PC-9 (cell line): ENCODE data around the gene RALGAPB. TPM values are rescaled to one million over a fixed set of nuclear protein-coding genes. Genes with fewer than 3 reads are reported as not detected.

Experiments used
- BruUV-seq: library from RNA; stranded (reverse); fragments of 400-500 nt; replicated peaks from 2 replicates; lab custom pipeline; 2021; lab: Mats Ljungman, UMichigan
- CTCF ChIA-PET: fragments of 300-600 bp; sonication (Branson Sonifier 250); formaldehyde crosslinking; loops from one replicate; lab custom pipeline; 2022; ENCODE audit warnings: antibody characterized with exemption; lab: Charles Lee
- POLR2A ChIA-PET: fragments of 300-600 bp; sonication (Branson Sonifier 250); formaldehyde crosslinking; loops from one replicate; lab custom pipeline; 2022; ENCODE audit warnings: antibody characterized with exemption; ENCODE audit not compliant: unreplicated experiment; lab: Charles Lee
- DNase-seq, 2 experiments: peaks; one replicate each; pipeline versions ENCODE4 v3.0.0 to v3.0.0-alpha.2; 2015 to 2022; ENCODE audit warnings: mixed read lengths in 1 of 2
- H2AFZ ChIP-seq: fragments of 200-600 bp; sonication (generic); 2 replicates; pipeline ENCODE4 v1.8.1; 2017; ENCODE audit warnings: antibody characterized with exemption
- H3F3A ChIP-seq: fragments of 200-600 bp; sonication (generic); 2 replicates; pipeline ENCODE4 v1.8.1; 2017; ENCODE audit warnings: antibody characterized with exemption, mild to moderate bottlenecking, low read depth; ENCODE audit not compliant: insufficient read depth
- H3K27ac ChIP-seq: fragments of 200-600 bp; sonication (generic); 2 replicates; pipeline ENCODE4 v1.6.1; 2016; ENCODE audit warnings: mixed run types
- H3K27me3 ChIP-seq: fragments of 200-600 bp; sonication (generic); 2 replicates; pipeline ENCODE4 v1.6.1; 2016; ENCODE audit warnings: low read depth, mixed run types; ENCODE audit not compliant: insufficient read depth
- H3K36me3 ChIP-seq: fragments of 200-600 bp; sonication (generic); 2 replicates; pipeline ENCODE4 v1.6.1; 2016; ENCODE audit warnings: low read depth, mixed run types
- H3K4me1 ChIP-seq: fragments of 200-600 bp; sonication (generic); replicated peaks from 2 replicates; pipeline ENCODE4 v1.6.1; 2016; ENCODE audit warnings: mixed run types; ENCODE audit not compliant: insufficient read depth
- H3K4me2 ChIP-seq: fragments of 200-600 bp; sonication (generic); 2 replicates; pipeline ENCODE4 v1.6.1; 2017; ENCODE audit warnings: mixed run types
- H3K4me3 ChIP-seq: fragments of 200-600 bp; sonication (generic); 2 replicates; pipeline ENCODE4 v1.6.1; 2016; ENCODE audit warnings: mixed run types
- H3K79me2 ChIP-seq: fragments of 200-600 bp; sonication (generic); 2 replicates; pipeline ENCODE4 v1.6.1; 2017; ENCODE audit warnings: low read depth, mixed run types
- H3K9me2 ChIP-seq: fragments of 200-600 bp; sonication (generic); 2 replicates; pipeline ENCODE4 v1.8.1; 2017; ENCODE audit warnings: mild to moderate bottlenecking; ENCODE audit not compliant: insufficient read depth
- H3K9me3 ChIP-seq: fragments of 200-600 bp; sonication (generic); 2 replicates; pipeline ENCODE4 v1.8.1; 2016; ENCODE audit warnings: low read depth; ENCODE audit not compliant: insufficient read depth
- H4K20me1 ChIP-seq: fragments of 200-600 bp; sonication (generic); 2 replicates; pipeline ENCODE4 v1.8.1; 2017; ENCODE audit not compliant: insufficient read depth
- CTCF ChIP-seq: fragments of 200-600 bp; sonication (generic); conservative IDR thresholded peaks from 2 replicates; pipeline ENCODE4 v1.6.1; 2017; ENCODE audit warnings: mixed run types, antibody characterized with exemption, mild to moderate bottlenecking, moderate library complexity
- EZH2 ChIP-seq: fragments of 200-600 bp; sonication (generic); IDR thresholded peaks from 2 replicates; pipeline ENCODE4 v1.8.0; 2017; ENCODE audit warnings: antibody characterized with exemption, low read depth
- intact Hi-C: fragments of 100-400 bp; cut with micrococcal nuclease; formaldehyde crosslinking; loops from one replicate; pipeline ENCODE4 v1.10.0; 2022; ENCODE audit not compliant: unreplicated experiment
- total RNA-seq: library from RNA; stranded (reverse); gene quantifications from 2 replicates; pipeline ENCODE4 v1.2.3, GENCODE V29; 2021

Gene RALGAPB
- total RNA-seq, 1 experiment from 2014 or later: 40.2 TPM

DNA sequence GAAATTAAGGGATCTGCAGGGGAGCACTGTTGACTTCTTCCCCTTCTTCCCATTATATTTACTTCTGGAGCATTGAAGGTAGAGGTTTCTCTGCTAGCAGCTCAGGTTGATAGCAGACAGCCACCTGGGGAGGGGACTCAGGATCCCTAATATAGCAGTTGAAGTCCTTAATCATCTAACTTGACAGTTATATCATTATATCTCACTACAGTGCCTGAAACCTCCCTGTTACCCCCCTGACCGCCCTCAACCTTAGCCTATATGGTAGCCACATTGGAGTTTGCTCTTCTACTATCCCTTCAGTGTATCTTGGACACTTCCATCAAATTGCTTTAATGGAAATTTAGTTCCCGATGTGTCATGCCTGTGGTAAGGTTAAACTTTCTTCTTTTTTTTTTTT lies 7.0 kb downstream of the RALGAPB start:
- peaks cover 90% of the 10 kb centered on the region for H3K79me2 ChIP-seq
- peaks cover 79% of the 10 kb centered on the region for H4K20me1 ChIP-seq
- H3K9me2 ChIP-seq: no peaks in the 10 kb centered on the region
- no peak overlapping the region for H3K4me3 ChIP-seq
- no peaks in the 10 kb centered on the region for H3K9me3 ChIP-seq
- no peak overlapping the region for H3K27ac ChIP-seq
- 0 out of 2 replicates have a peak, but pooled peaks cover 7% of the 10 kb centered on the region for H3K4me1 ChIP-seq
- H2AFZ ChIP-seq: no peak overlapping the region
- POLR2A ChIA-PET: interaction anchor here (0.6 kb wide), 1 partner anchor 23 kb away, joined by 3 read pairs; no protein-coding TSS in a partner anchor
- intact Hi-C loops: no loop called here
- H3K36me3 ChIP-seq: peaks cover 10% of the 10 kb centered on the region; the same call in 1 of the 2 replicates
- TF ChIP-seq CTCF (no peak), EZH2 (no peak)
- H3K4me2 ChIP-seq: no peak overlapping the region
- H3F3A ChIP-seq: no peaks in the 10 kb centered on the region
- CTCF ChIA-PET: no interaction called here
- no peaks in the 10 kb centered on the region for H3K27me3 ChIP-seq
- no TSS peak for BruUV-seq
- no peak for DNase-seq

DNA sequence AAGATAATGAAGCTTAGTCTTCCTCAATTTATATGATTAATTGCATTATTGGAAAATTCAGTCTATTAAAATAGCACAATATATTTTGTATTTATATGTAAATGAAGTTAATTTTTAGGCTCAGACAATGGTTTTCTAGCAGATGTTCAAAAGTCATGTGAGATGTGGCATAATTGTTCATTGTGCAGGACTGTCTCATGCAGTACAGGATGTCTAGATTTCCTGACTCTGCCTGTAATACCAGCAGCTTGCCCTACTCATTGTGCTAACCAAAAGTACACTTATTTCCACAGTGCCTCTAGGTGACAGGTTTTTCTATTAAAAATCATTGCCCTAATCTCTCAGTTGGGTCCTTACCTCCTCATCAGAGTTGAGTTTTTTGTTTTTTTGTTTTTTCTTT lies 12.4 kb downstream of the RALGAPB start:
- Histone ChIP-seq H3K27ac (no peak overlapping the region), H3K4me1 (no peaks in the 10 kb centered on the region), H3K36me3 (peaks cover 28% of the 10 kb centered on the region), H2AFZ (no peak overlapping the region), H3K9me3 (no peaks in the 10 kb centered on the region), H4K20me1 (peaks cover 58% of the 10 kb centered on the region), H3K79me2 (peaks cover 61% of the 10 kb centered on the region), H3K27me3 (no peaks in the 10 kb centered on the region), H3K4me3 (no peak overlapping the region), H3F3A (no peaks in the 10 kb centered on the region), H3K4me2 (no peak overlapping the region), H3K9me2 (no peaks in the 10 kb centered on the region)
- no TSS peak for BruUV-seq
- ChIA-PET POLR2A (no interaction called here), CTCF (interaction anchor here (0.7 kb wide), 1 partner anchor 370 kb away, joined by 3 read pairs; no protein-coding TSS in a partner anchor)
- no peak for DNase-seq
- no peak for TF ChIP-seq CTCF
- TF ChIP-seq EZH2: no peak
- intact Hi-C loops: no loop called here

DNA sequence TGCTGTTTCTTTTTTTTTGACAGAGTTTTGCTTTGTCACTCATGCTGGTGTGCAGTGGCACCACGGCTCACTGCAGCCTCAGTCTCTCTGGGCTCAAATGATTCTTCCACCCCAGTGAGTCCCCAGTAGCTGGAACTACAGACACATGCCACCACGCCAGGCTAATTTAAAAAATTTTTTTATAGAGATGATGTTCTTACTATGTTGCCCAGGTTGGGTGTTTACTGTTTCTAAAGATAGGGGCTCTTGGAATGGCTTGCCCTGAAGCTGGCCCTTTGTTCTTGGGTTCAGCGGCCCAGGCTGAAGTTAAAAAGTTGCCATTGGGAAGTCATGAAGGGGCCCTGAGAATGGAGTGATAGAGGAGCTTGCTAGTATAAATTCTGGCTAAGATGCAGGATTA lies 16.5 kb downstream of the RALGAPB start:
- Histone ChIP-seq H3K27me3 (no peaks in the 10 kb centered on the region), H2AFZ (no peak overlapping the region), H3K27ac (no peak overlapping the region), H3K9me2 (no peaks in the 10 kb centered on the region), H3K4me1 (no peaks in the 10 kb centered on the region), H3F3A (no peaks in the 10 kb centered on the region), H3K36me3 (peaks cover 17% of the 10 kb centered on the region; the same call in 1 of the 2 replicates), H3K9me3 (no peaks in the 10 kb centered on the region), H3K4me2 (no peak overlapping the region), H3K4me3 (no peak overlapping the region), H3K79me2 (peaks cover 27% of the 10 kb centered on the region), H4K20me1 (peaks cover 46% of the 10 kb centered on the region)
- ChIA-PET CTCF (no interaction called here), POLR2A (no interaction called here)
- intact Hi-C loops: no loop called here
- no peak for TF ChIP-seq EZH2
- TF ChIP-seq CTCF: no peak
- BruUV-seq: no TSS peak
- no peak for DNase-seq
